Left ventricle myocardium superior (tissue), 1 donor: Measurements from ENCODE around the gene CHN1. TPM values are rescaled to one million over a fixed set of nuclear protein-coding genes. Genes with fewer than 3 reads are reported as not detected.

Source experiments
- ATAC-seq: fragments of 200-7000 bp; cut with Tn5 transposase; one replicate; pipeline ENCODE4 v1.9.1; 2020; ENCODE audit warnings: mild to moderate bottlenecking, moderate library complexity
- DNase-seq: peaks from one replicate; pipeline ENCODE4 v3.0.0-alpha.2; 2020
- intact Hi-C: fragments of 100-400 bp; cut with micrococcal nuclease; formaldehyde crosslinking; loops from one replicate; pipeline ENCODE4 v1.11.0; 2022
- total RNA-seq: library from RNA; stranded (reverse); fragmentation: NEBNext Ultra II Directional; extraction: Animal tissue kit (Norgen Biotek cat#: 25700); gene quantifications from one replicate; pipeline ENCODE4 v1.2.1, GENCODE V29; 2021
- donor health status: DM: no; HTN: yes; CAD: no; lungs with severe emphysema.

CHN1 gene
- total RNA-seq, 1 donor from 2014 or later = 16.6 TPM

GRCh38 chr2:175015340-175015739 is 10.2 kb upstream of the CHN1 start:
- peak; percentile 39 for ATAC-seq
- no peak for DNase-seq
- intact Hi-C loops = no loop called here

- no peak for ATAC-seq
- intact Hi-C loops = no loop called here
Measured at GRCh38 chr2:175012516-175012915, 7.3 kb upstream of the CHN1 start.

GRCh38 chr2:175011505-175011904 is 6.3 kb upstream of the CHN1 start:
- DNase-seq = no peak
- intact Hi-C loops = no loop called here
- no peak for ATAC-seq

More at GRCh38 chr2:175012516-175012915, 7.3 kb upstream of the CHN1 start:
- DNase-seq = no peak

GRCh38 chr2:175010848-175011254 is 5.7 kb upstream of the CHN1 start:
- intact Hi-C loops = no loop called here
- no peak for DNase-seq
- ATAC-seq = peak; percentile 57

GRCh38 chr2:175009917-175010621 is 4.9 kb upstream of the CHN1 start:
- ATAC-seq (no peak), DNase-seq (no peak)
- intact Hi-C loops = no loop called here

- intact Hi-C loops = no loop called here
- ATAC-seq (peak; percentile 18), DNase-seq (no peak)
Measured at GRCh38 chr2:175008801-175009495, 3.8 kb upstream of the CHN1 start.

GRCh38 chr2:175008009-175008408 is 2.8 kb upstream of the CHN1 start:
- intact Hi-C loops = no loop called here
- DNase-seq (no peak), ATAC-seq (no peak)

- no peak for ATAC-seq
- intact Hi-C loops = no loop called here
- no peak for DNase-seq
Measured at GRCh38 chr2:175007510-175007909, 2.3 kb upstream of the CHN1 start.

- intact Hi-C loops = no loop called here
- DNase-seq (no peak), ATAC-seq (no peak)
Measured at GRCh38 chr2:175006281-175006680, 1.1 kb upstream of the CHN1 start.

GRCh38 chr2:175005733-175006264 is 618 bp upstream of the CHN1 start:
- intact Hi-C loops = no loop called here
- ATAC-seq (peak; percentile 81), DNase-seq (no peak)

- ATAC-seq (peak; percentile 42), DNase-seq (peak; percentile 51)
- intact Hi-C loops = no loop called here
Measured at GRCh38 chr2:175004730-175004979, 526 bp downstream of the CHN1 start.

- DNase-seq (no peak), ATAC-seq (no peak)
- intact Hi-C loops = no loop called here
Measured at GRCh38 chr2:175003875-175004729, 1.1 kb downstream of the CHN1 start.

- intact Hi-C loops = no loop called here
- ATAC-seq = no peak
- no peak for DNase-seq
Measured at GRCh38 chr2:175002547-175003274, 2.5 kb downstream of the CHN1 start.

- peak; percentile 18 for ATAC-seq
Measured at GRCh38 chr2:175001566-175001965, 3.6 kb downstream of the CHN1 start.

GRCh38 chr2:174997110-174997509 is 8.1 kb downstream of the CHN1 start:
- intact Hi-C loops = no loop called here
- DNase-seq (no peak), ATAC-seq (no peak)

More at GRCh38 chr2:175001566-175001965, 3.6 kb downstream of the CHN1 start:
- intact Hi-C loops = no loop called here
- DNase-seq = no peak

- ATAC-seq (no peak), DNase-seq (no peak)
- intact Hi-C loops = no loop called here
Measured at GRCh38 chr2:174996622-174997021, 8.6 kb downstream of the CHN1 start.

GRCh38 chr2:174994381-174994780 is 10.8 kb downstream of the CHN1 start:
- intact Hi-C loops = no loop called here

GRCh38 chr2:174992886-174993285 is 12.3 kb downstream of the CHN1 start:
- intact Hi-C loops = no loop called here
- ATAC-seq = no peak

More at GRCh38 chr2:174994381-174994780, 10.8 kb downstream of the CHN1 start:
- ATAC-seq = no peak
- DNase-seq = no peak

GRCh38 chr2:174985614-174986013 is 19.6 kb downstream of the CHN1 start:
- ATAC-seq (no peak), DNase-seq (no peak)
- intact Hi-C loops = loop anchor here (2.0 kb wide), 1 partner anchor 213 kb away; no protein-coding TSS in a partner anchor

More at GRCh38 chr2:174992886-174993285, 12.3 kb downstream of the CHN1 start:
- DNase-seq = no peak
